H1 (cell line): Measurements from ENCODE around the gene ABHD2. TPM values are rescaled to one million over a fixed set of nuclear protein-coding genes. Genes with fewer than 3 reads are reported as not detected.

ENCODE experiments used
- CTCF ChIA-PET: fragments of 300-600 bp; sonication (Branson Sonifier 250); formaldehyde crosslinking; loops from one replicate; lab custom pipeline; 2021; ENCODE audit not compliant: partially characterized antibody; lab: Charles Lee
- POLR2A ChIA-PET: fragments of 300-600 bp; sonication (Branson Sonifier 250); formaldehyde crosslinking; loops from one replicate; lab custom pipeline; 2021; ENCODE audit warnings: inconsistent platforms; ENCODE audit not compliant: partially characterized antibody; lab: Charles Lee
- DNase-seq, 2 experiments: peaks; one replicate each; pipeline versions ENCODE4 v3.0.0 to v3.0.0-alpha.2; 2010 to 2022; ENCODE audit warnings: low spot score in 2 of 2, low read depth in 1 of 2, mixed read lengths in 1 of 2
- FAIRE-seq: peaks from 2 replicates; lab custom pipeline; 2011; peaks lifted over from hg19 to GRCh38; lab: Jason Lieb, UNC
- H2AFZ ChIP-seq: 2 replicates; pipeline ENCODE4 v1.8.1; 2012; ENCODE audit warnings: low read length, inconsistent platforms
- H2AK5ac ChIP-seq: 2 replicates; pipeline ENCODE4 v1.6.1; 2013; ENCODE audit warnings: low read depth, low read length
- H2BK120ac ChIP-seq: replicated peaks from 2 replicates; pipeline ENCODE3; 2013; ENCODE audit warnings: low read depth, low read length, inconsistent platforms
- H2BK12ac ChIP-seq: 2 replicates; pipeline ENCODE4 v1.6.1; 2013; ENCODE audit warnings: low read depth, low read length
- H2BK15ac ChIP-seq: 2 replicates; pipeline ENCODE4 v1.6.1; 2013; ENCODE audit warnings: low read length
- H2BK20ac ChIP-seq: 2 replicates; pipeline ENCODE4 v1.6.1; 2013; ENCODE audit warnings: low read length
- H2BK5ac ChIP-seq: 2 replicates; pipeline ENCODE4 v1.6.1; 2013; ENCODE audit warnings: low read depth, low read length
- H3K14ac ChIP-seq: 2 replicates; pipeline ENCODE4 v1.6.1; 2013; ENCODE audit warnings: inconsistent platforms; ENCODE audit not compliant: insufficient read length
- H3K18ac ChIP-seq: 2 replicates; pipeline ENCODE4 v1.6.1; 2013; ENCODE audit warnings: low read length; ENCODE audit errors: extremely low read depth
- H3K23ac ChIP-seq: 2 replicates; pipeline ENCODE4 v1.6.1; 2013; ENCODE audit warnings: inconsistent platforms; ENCODE audit not compliant: insufficient read length
- H3K23me2 ChIP-seq: 2 replicates; pipeline ENCODE4 v1.6.1; 2013; ENCODE audit warnings: low read depth, low read length
- H3K27ac ChIP-seq: 2 replicates; pipeline ENCODE4 v1.6.1; 2011; ENCODE audit warnings: low read depth, low read length, inconsistent platforms
- H3K27me3 ChIP-seq, 4 experiments: replicated peaks in 1 of 4; 1 replicate in 1 of 4; 2 replicates in 3 of 4; pipeline versions ENCODE4 v1.6.1 to v1.8.1; 2011 to 2013; ENCODE audit warnings: low read length in 3 of 4, mild to moderate bottlenecking in 3 of 4, inconsistent platforms in 2 of 4, mixed read lengths in 2 of 4, moderate library complexity in 1 of 4; ENCODE audit not compliant: control insufficient read depth in 3 of 4, insufficient read depth in 3 of 4; ENCODE audit errors: extremely low read depth in 1 of 4
- H3K36me3 ChIP-seq, 4 experiments: 2 replicates each; pipeline versions ENCODE4 v1.6.1 to v1.8.1; 2011 to 2013; ENCODE audit warnings: mild to moderate bottlenecking in 4 of 4, low read length in 3 of 4, moderate library complexity in 2 of 4, control low read depth in 1 of 4, inconsistent platforms in 1 of 4; ENCODE audit not compliant: insufficient read depth in 4 of 4, control insufficient read depth in 2 of 4
- H3K4ac ChIP-seq: replicated peaks from 2 replicates; pipeline ENCODE3; 2013; ENCODE audit warnings: low read length, low read depth, mixed read lengths, inconsistent platforms; ENCODE audit not compliant: insufficient read length
- H3K4me1 ChIP-seq, 4 experiments: replicated peaks in 1 of 4; 1 replicate in 1 of 4; 2 replicates in 3 of 4; pipeline versions ENCODE4 v1.6.1 to v1.8.1; 2011 to 2013; ENCODE audit warnings: low read length in 3 of 4, inconsistent platforms in 2 of 4, mixed read lengths in 1 of 4; ENCODE audit not compliant: insufficient read depth in 4 of 4, control insufficient read depth in 3 of 4
- H3K4me2 ChIP-seq, 2 experiments: 2 replicates each; pipeline versions ENCODE4 v1.6.1 to v1.8.1; 2011 to 2013; ENCODE audit warnings: low read depth in 2 of 2, low read length in 2 of 2, control low read depth in 1 of 2, inconsistent platforms in 1 of 2, mild to moderate bottlenecking in 1 of 2; ENCODE audit not compliant: insufficient read depth in 1 of 2
- H3K4me3 ChIP-seq, 4 experiments: fragments of 200-600, 300-600 bp in 1 of 4; sonication (generic), shearing (Covaris generic), sonication (Bioruptor Twin) in 1 of 4; 2 replicates each; pipeline versions ENCODE4 v1.5.1 to v1.8.1; 2011 to 2016; ENCODE audit warnings: low read length in 4 of 4, low read depth in 3 of 4, control low read depth in 2 of 4, inconsistent platforms in 2 of 4, mild to moderate bottlenecking in 2 of 4, mixed read lengths in 1 of 4, moderate library complexity in 1 of 4; ENCODE audit not compliant: insufficient read depth in 2 of 4; ENCODE audit errors: extremely low read depth in 1 of 4
- H3K56ac ChIP-seq: replicated peaks from 2 replicates; pipeline ENCODE3; 2013; ENCODE audit warnings: low read depth, mild to moderate bottlenecking, mixed read lengths, low read length, inconsistent platforms; ENCODE audit not compliant: insufficient read length
- H3K79me1 ChIP-seq: 2 replicates; pipeline ENCODE4 v1.6.1; 2013; ENCODE audit warnings: low read depth, low read length, control low read depth
- H3K79me2 ChIP-seq, 2 experiments: 2 replicates each; pipeline versions ENCODE4 v1.6.1 to v1.8.1; 2012 to 2013; ENCODE audit warnings: low read length in 2 of 2, mild to moderate bottlenecking in 2 of 2, inconsistent platforms in 1 of 2; ENCODE audit not compliant: insufficient read depth in 2 of 2, control insufficient read depth in 1 of 2
- H3K9ac ChIP-seq, 4 experiments: replicated peaks in 1 of 4; 1 replicate in 1 of 4; 2 replicates in 3 of 4; pipeline versions ENCODE4 v1.6.1 to v1.8.1; 2011 to 2013; ENCODE audit warnings: low read depth in 3 of 4, low read length in 3 of 4, control low read depth in 2 of 4, mild to moderate bottlenecking in 2 of 4, moderate library complexity in 2 of 4, inconsistent platforms in 1 of 4; ENCODE audit errors: extremely low read depth in 1 of 4
- H3K9me3 ChIP-seq, 2 experiments: 2 replicates each; pipeline versions ENCODE4 v1.6.1 to v1.8.1; 2012 to 2013; ENCODE audit warnings: mild to moderate bottlenecking in 2 of 2, moderate library complexity in 2 of 2, control low read depth in 1 of 2, inconsistent platforms in 1 of 2, low read depth in 1 of 2, low read length in 1 of 2, mixed read lengths in 1 of 2; ENCODE audit not compliant: insufficient read depth in 2 of 2
- H4K20me1 ChIP-seq, 2 experiments: replicated peaks in 1 of 2; 2 replicates each; pipeline versions ENCODE3 to v1.8.1; 2011 to 2013; ENCODE audit warnings: inconsistent platforms in 2 of 2, low read length in 2 of 2, mild to moderate bottlenecking in 1 of 2; ENCODE audit not compliant: insufficient read depth in 2 of 2, control insufficient read depth in 1 of 2
- H4K5ac ChIP-seq: 2 replicates; pipeline ENCODE4 v1.6.1; 2013; ENCODE audit warnings: low read length, low read depth, mixed read lengths, inconsistent platforms; ENCODE audit not compliant: insufficient read length
- H4K8ac ChIP-seq: 2 replicates; pipeline ENCODE4 v1.8.0; 2013; ENCODE audit warnings: mild to moderate bottlenecking, moderate library complexity, low read length, inconsistent platforms; ENCODE audit not compliant: insufficient read depth; ENCODE audit errors: extremely low read depth
- H4K91ac ChIP-seq: replicated peaks from 2 replicates; pipeline ENCODE3; 2013; ENCODE audit warnings: low read length, mixed read lengths, inconsistent platforms; ENCODE audit not compliant: insufficient read length
- SP1 ChIP-seq: IDR thresholded peaks from 2 replicates; pipeline ENCODE4 v1.6.1; 2011; ENCODE audit warnings: low read depth, low read length
- WGBS, 2 experiments: shearing (Covaris generic) in 1 of 2; methylation state at CpG; one replicate each; pipeline versions ENCODE4 v1.1.6 to v1.1.7; 2013 to 2015; ENCODE audit warnings: low lambda C conversion rate in 2 of 2, mixed read lengths in 2 of 2, inconsistent platforms in 1 of 2, low coverage in 1 of 2, missing lambda C conversion rate in 1 of 2; ENCODE audit not compliant: insufficient replicate concordance in 2 of 2, insufficient coverage in 1 of 2, insufficient read length in 1 of 2; ENCODE audit errors: extremely low coverage in 1 of 2, missing lambda C conversion rate in 1 of 2; 5-methylcytosine and 5-hydroxymethylcytosine counted together
- polyA plus RNA-seq, 7 experiments: library from polyadenylated mRNA; depleted of rRNA in 3 of 7; stranded (reverse) in 5 of 7; unstranded in 2 of 7; fragments of >200 nt in 5 of 7; fragments of 200-250 nt in 2 of 7; gene quantifications; 1 replicate in 5 of 7; 2 replicates in 1 of 7; 4 replicates in 1 of 7; pipeline versions ENCODE4 v1.2.1 to v1.2.3, GENCODE V29; 2011 to 2013; ENCODE audit warnings: missing spikeins in 2 of 7, mixed read lengths in 2 of 7
- total RNA-seq: library from RNA; stranded (reverse); fragmentation: NEBNext Ultra II Directional; extraction: Animal tissue kit (Norgen Biotek cat#: 25700); gene quantifications from 2 replicates; pipeline ENCODE4 v1.2.1, GENCODE V29; 2021
- TF ChIP-seq, protein P1 (sequence below): IDR thresholded peaks from 2 replicates; pipeline ENCODE4 v1.6.1; 2012; ENCODE audit warnings: inconsistent platforms

ABHD2 gene
- total and polyA plus RNA-seq, 2 of the 8 experiments (the other 6 are each of a cell fraction or from before 2014, with no cell fraction given), result 9.1 to 23.7 TPM

DNA sequence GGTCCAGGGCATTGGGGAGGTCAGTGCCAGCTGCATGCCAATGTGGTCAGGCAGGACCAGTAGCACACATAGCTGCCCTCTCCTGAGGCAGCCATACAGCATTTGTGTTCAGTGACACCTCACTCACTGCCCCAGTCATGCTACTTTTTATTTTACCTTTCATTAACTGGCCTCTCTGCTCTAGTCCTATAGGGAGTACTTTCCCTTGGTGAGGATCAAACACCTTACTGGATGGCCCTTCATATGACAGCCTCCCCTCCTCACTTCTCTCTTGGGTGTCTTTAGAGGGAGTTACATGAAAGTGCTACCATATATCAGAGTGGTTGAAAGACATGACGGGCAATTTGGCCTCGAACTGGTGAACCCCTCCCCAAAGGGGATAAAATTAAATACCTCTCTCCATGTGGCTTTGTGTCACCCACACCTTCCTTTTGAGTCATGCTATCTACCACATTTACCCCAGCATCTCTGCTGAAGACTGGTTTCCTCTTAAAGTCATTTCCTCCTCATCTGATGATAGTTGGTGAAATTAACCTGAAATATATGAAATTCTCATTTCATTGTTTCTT is 115.5 kb downstream of the ABHD2 start:
- Histone ChIP-seq H2BK20ac (no peak overlapping the region), H2BK5ac (no peak overlapping the region), H3K9me3 (no peaks in the 10 kb centered on the region), H2BK120ac (no peak overlapping the region), H3K23me2 (no peaks in the 10 kb centered on the region), H2AFZ (no peak overlapping the region), H3K79me2 (no peaks in the 10 kb centered on the region), H3K9ac (no peak overlapping the region), H4K5ac (no peak overlapping the region), H4K91ac (no peak overlapping the region), H3K27ac (no peak overlapping the region), H3K56ac (no peak overlapping the region), H3K14ac (no peak overlapping the region), H2BK12ac (no peak overlapping the region), H3K18ac (no peak overlapping the region), H4K8ac (no peak overlapping the region), H2BK15ac (no peak overlapping the region), H3K23ac (no peak overlapping the region), H3K36me3 (no peaks in the 10 kb centered on the region), H3K4me3 (no peak overlapping the region), H4K20me1 (no peaks in the 10 kb centered on the region), H2AK5ac (no peak overlapping the region), H3K79me1 (no peaks in the 10 kb centered on the region), H3K4me2 (no peak overlapping the region), H3K4ac (no peak overlapping the region), H3K27me3 (no peaks in the 10 kb centered on the region; a peak in 1 of 7 replicates), H3K4me1 (peaks cover 4 to 11% (median 7%) of the 10 kb centered on the region in 4 experiments)
- CTCF ChIA-PET, result interaction anchor here (1.0 to 1.9 kb wide), 4 partner anchors 26 to 40 kb away, joined by 3 to 10 read pairs (median 4); partner anchors contain the start of gene FANCI
- POLR2A ChIA-PET, result interaction anchor here (0.6 kb wide), 1 partner anchor 106 kb away, joined by 3 read pairs; no protein-coding TSS in a partner anchor
- WGBS, 2 experiments, result 94% methylated on average over 2 of the region's 2 CpGs; no CpG with 5 or more reads in 1 of the 2 experiments
- DNase-seq, result no peak
- no peak for TF ChIP-seq SP1
- TF ChIP-seq, protein P1, sequence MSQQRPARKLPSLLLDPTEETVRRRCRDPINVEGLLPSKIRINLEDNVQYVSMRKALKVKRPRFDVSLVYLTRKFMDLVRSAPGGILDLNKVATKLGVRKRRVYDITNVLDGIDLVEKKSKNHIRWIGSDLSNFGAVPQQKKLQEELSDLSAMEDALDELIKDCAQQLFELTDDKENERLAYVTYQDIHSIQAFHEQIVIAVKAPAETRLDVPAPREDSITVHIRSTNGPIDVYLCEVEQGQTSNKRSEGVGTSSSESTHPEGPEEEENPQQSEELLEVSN, result no peak
- FAIRE-seq, result no peak
